A549 (cell line): ENCODE results near the gene TP53I3. TPM values are rescaled to one million over a fixed set of nuclear protein-coding genes. Genes with fewer than 3 reads are reported as not detected.
A peak's percentile ranks its signal among the peaks of the same experiment; 100 is the strongest.

Experiments
- ATAC-seq, 2 experiments: fragments of 200-7000 bp in 1 of 2; fragments of >200 bp in 1 of 2; cut with Nextera tagmentation in 1 of 2; cut with Tn5 transposase in 1 of 2; 3 replicates each; pipeline versions ENCODE4 v1.8.0 to v1.9.1; 2018 to 2020; ENCODE audit warnings: mild to moderate bottlenecking in 1 of 2, moderate library complexity in 1 of 2
- CTCF ChIA-PET: fragments of 300-600 bp; sonication (Branson Sonifier 250); formaldehyde crosslinking; extraction: SDS; loops from one replicate; lab custom pipeline; 2021; ENCODE audit warnings: antibody characterized with exemption, inconsistent platforms; lab: Yijun Ruan, JAX
- POLR2A ChIA-PET: fragments of 350-600 bp; formaldehyde crosslinking; extraction: SDS; loops from one replicate; lab custom pipeline; 2021; ENCODE audit warnings: antibody characterized with exemption, inconsistent platforms; lab: Yijun Ruan, JAX
- DNase-seq, 2 experiments: peaks; one replicate each; pipeline versions ENCODE4 v3.0.0 to v3.0.0-alpha.2; 2011 to 2016; ENCODE audit warnings: low read depth in 1 of 2, low spot score in 1 of 2
- FAIRE-seq: peaks from 2 replicates; lab custom pipeline; 2011; peaks lifted over from hg19 to GRCh38; lab: Jason Lieb, UNC
- H3K27ac ChIP-seq, 2 experiments: fragments of >200 bp; sonication (Bioruptor Twin); formaldehyde crosslinking; 3 replicates each; pipeline ENCODE4 v1.5.1; 2016 to 2017
- H3K4me1 ChIP-seq: fragments of >200 bp; sonication (Bioruptor Twin); formaldehyde crosslinking; 3 replicates; pipeline ENCODE4 v1.6.1; 2016
- H3K4me2 ChIP-seq: fragments of >200 bp; sonication (Bioruptor Twin); formaldehyde crosslinking; 3 replicates; pipeline ENCODE4 v1.6.1; 2016
- H3K4me3 ChIP-seq: fragments of >200 bp; sonication (Bioruptor Twin); formaldehyde crosslinking; 3 replicates; pipeline ENCODE4 v1.5.1; 2016
- H3K9me3 ChIP-seq: fragments of >200 bp; sonication (Bioruptor Twin); formaldehyde crosslinking; 3 replicates; pipeline ENCODE4 v1.6.1; 2016
- EHMT2 ChIP-seq: fragments of 200-600 bp; sonication (generic); IDR thresholded peaks from 2 replicates; pipeline ENCODE4 v1.6.1; 2016; ENCODE audit warnings: antibody characterized with exemption, low read depth, mild to moderate bottlenecking, moderate library complexity
- FOSB ChIP-seq: fragments of 250-450 bp; sonication (Bioruptor Pico); IDR thresholded peaks from 2 replicates; pipeline ENCODE4 v1.5.0; 2020; ENCODE audit warnings: mild to moderate bottlenecking, moderate library complexity
- FOXS1 ChIP-seq: fragments of 250-450 bp; sonication (Bioruptor Pico); IDR thresholded peaks from 2 replicates; pipeline ENCODE4 v1.5.0; 2020; ENCODE audit warnings: mild to moderate bottlenecking, moderate library complexity
- HOXA7 ChIP-seq: fragments of 250-450 bp; sonication (Bioruptor Pico); IDR thresholded peaks from 2 replicates; pipeline ENCODE4 v1.5.0; 2020; ENCODE audit warnings: mild to moderate bottlenecking, moderate library complexity
- HOXB5 ChIP-seq: fragments of 250-450 bp; sonication (Bioruptor Pico); IDR thresholded peaks from 2 replicates; pipeline ENCODE4 v1.5.0; 2020; ENCODE audit warnings: mild to moderate bottlenecking, moderate library complexity
- JUN ChIP-seq, 2 experiments: fragments of >200 bp; sonication (Bioruptor Twin); formaldehyde crosslinking; IDR thresholded peaks; 2 replicates in 1 of 2; 3 replicates in 1 of 2; pipeline ENCODE4 v1.6.1; 2016 to 2017
- JUNB ChIP-seq: fragments of >200 bp; sonication (Bioruptor Twin); formaldehyde crosslinking; IDR thresholded peaks from 2 replicates; pipeline ENCODE4 v1.6.1; 2016
- MYC ChIP-seq: IDR thresholded peaks from 2 replicates; pipeline ENCODE4 v1.6.1; 2012; ENCODE audit warnings: mild to moderate bottlenecking, inconsistent platforms, low read length, improper control_type of control experiment, borderline replicate concordance
- NPAS2 ChIP-seq: fragments of 250-450 bp; sonication (Bioruptor Pico); IDR thresholded peaks from 2 replicates; pipeline ENCODE4 v1.8.0; 2022; ENCODE audit warnings: mild to moderate bottlenecking, moderate library complexity, borderline replicate concordance
- PHF8 ChIP-seq: fragments of 200-600 bp; sonication (generic); IDR thresholded peaks from 2 replicates; pipeline ENCODE4 v1.6.1; 2016; ENCODE audit warnings: low read depth, mild to moderate bottlenecking, antibody characterized with exemption, moderate library complexity, borderline replicate concordance
- POLR2A ChIP-seq: IDR thresholded peaks from 2 replicates; pipeline ENCODE4 v1.6.1; 2012; ENCODE audit warnings: mild to moderate bottlenecking, low read length
- POLR2AphosphoS2 ChIP-seq: conservative IDR thresholded peaks from 2 replicates; pipeline ENCODE4 v1.6.1; 2012; ENCODE audit warnings: low read length, improper control_type of control experiment, inconsistent platforms
- RFX5 ChIP-seq: fragments of 450-650 bp; IDR thresholded peaks from 2 replicates; pipeline ENCODE4 v1.7.1; 2014; ENCODE audit warnings: antibody characterized with exemption, mild to moderate bottlenecking, moderate library complexity
- TP53 ChIP-seq: fragments of 250-450 bp; sonication (Bioruptor Pico); IDR thresholded peaks from 2 replicates; pipeline ENCODE4 v1.5.0; 2021; ENCODE audit warnings: mild to moderate bottlenecking, moderate library complexity
- WGBS: methylation state at CpG from one replicate; pipeline ENCODE4 v1.1.6; 2017; ENCODE audit errors: missing lambda C conversion rate; 5-methylcytosine and 5-hydroxymethylcytosine counted together
- polyA plus RNA-seq, 4 experiments: library from polyadenylated mRNA; depleted of rRNA in 3 of 4; stranded (reverse); fragments of >200 nt; fragmentation: RNase III in 1 of 4; extraction: RNeasy Plus Mini Kit Qiagen cat#74134 plus additional on column Dnase treatment in 1 of 4; gene quantifications; 2 replicates in 3 of 4; 3 replicates in 1 of 4; pipeline ENCODE4 v1.2.3, GENCODE V29; 2011 to 2017
- TF ChIP-seq, protein P1 (sequence below): fragments of 200-600 bp; sonication (generic); IDR thresholded peaks from 2 replicates; pipeline ENCODE4 v1.6.1; 2016; ENCODE audit warnings: antibody characterized with exemption, mild to moderate bottlenecking, moderate library complexity
- TF ChIP-seq, protein P2 (sequence below): fragments of >200 bp; sonication (Bioruptor Twin); formaldehyde crosslinking; IDR thresholded peaks from 3 replicates; pipeline ENCODE4 v1.6.1; 2016
- TF ChIP-seq, protein P3 (sequence below): fragments of 150-350 bp; IDR thresholded peaks from 2 replicates; pipeline ENCODE4 v1.6.1; 2014; ENCODE audit warnings: low read depth, mild to moderate bottlenecking, low read length
- TF ChIP-seq, protein P4 (sequence below): IDR thresholded peaks from 2 replicates; pipeline ENCODE4 v1.6.1; 2012; ENCODE audit warnings: low read depth, borderline replicate concordance
- TF ChIP-seq, protein P5 (sequence below): IDR thresholded peaks from 2 replicates; pipeline ENCODE4 v1.6.1; 2012
- TF ChIP-seq, protein P6 (sequence below): IDR thresholded peaks from 2 replicates; pipeline ENCODE4 v1.6.1; 2012

Gene TP53I3
- polyA plus RNA-seq, 2 of the 4 experiments (the other 2 are of a cell fraction) = 93.7 to 173 TPM

DNA sequence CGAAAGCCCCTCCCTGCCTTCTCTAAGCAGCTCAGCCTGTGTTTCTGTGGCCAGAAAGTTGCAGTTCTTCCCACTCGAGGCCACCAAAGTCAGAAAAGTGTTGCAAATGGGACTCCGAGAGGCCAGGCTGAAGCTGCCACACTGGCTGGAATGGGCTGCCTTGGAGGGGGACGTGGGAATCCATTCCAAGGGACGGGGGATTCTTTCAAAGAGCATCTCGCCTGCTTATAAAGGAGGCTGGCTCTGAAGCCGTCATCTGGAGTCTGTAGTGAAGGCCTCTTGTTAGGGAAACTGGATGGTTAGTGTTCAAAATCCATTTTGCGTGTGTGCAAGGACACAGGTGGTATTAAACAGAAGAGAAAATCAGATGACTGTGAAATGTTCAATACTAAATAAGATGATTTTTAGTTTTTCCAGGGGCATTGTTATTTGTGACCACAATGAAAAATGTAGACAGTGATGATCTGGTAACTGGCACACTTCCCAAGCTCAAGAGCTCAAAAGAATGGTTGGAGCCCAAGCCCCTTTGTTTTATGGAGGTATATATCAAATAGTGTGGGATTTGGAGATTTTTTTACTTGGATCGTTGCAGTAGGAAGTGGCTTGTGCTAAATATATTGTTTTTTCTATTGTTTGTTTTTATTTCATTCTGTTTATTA is 39.4 kb upstream of the TP53I3 start:
- Histone ChIP-seq H3K27ac (peak overlapping the region; percentile 94 to 95), H3K4me2 (peak overlapping the region; percentile 90), H3K4me1 (peaks cover 18% of the 10 kb centered on the region; the same call in 2 of the 3 replicates), H3K9me3 (no peaks in the 10 kb centered on the region), H3K4me3 (peak overlapping the region; percentile 72)
- ChIA-PET POLR2A (interaction anchor here (0.6 to 4.1 kb wide), 6 partner anchors 13 to 197 kb away, joined by 3 to 78 read pairs (median 4); partner anchors contain the start of genes ATAD2B, SF3B6 and TP53I3), CTCF (interaction anchor here (0.6 to 8.3 kb wide), 7 partner anchors 13 to 197 kb away, joined by 3 to 75 read pairs (median 3); partner anchors contain the start of genes ATAD2B and TP53I3)
- peak; percentile 40 to 46; a peak in 5 of 6 replicates for ATAC-seq
- WGBS = 13% methylated on average over 9 of the region's 9 CpGs
- no peak for FAIRE-seq
- DNase-seq = peak in 1 of 2 experiments; percentile 64
- TF ChIP-seq, protein P1, sequence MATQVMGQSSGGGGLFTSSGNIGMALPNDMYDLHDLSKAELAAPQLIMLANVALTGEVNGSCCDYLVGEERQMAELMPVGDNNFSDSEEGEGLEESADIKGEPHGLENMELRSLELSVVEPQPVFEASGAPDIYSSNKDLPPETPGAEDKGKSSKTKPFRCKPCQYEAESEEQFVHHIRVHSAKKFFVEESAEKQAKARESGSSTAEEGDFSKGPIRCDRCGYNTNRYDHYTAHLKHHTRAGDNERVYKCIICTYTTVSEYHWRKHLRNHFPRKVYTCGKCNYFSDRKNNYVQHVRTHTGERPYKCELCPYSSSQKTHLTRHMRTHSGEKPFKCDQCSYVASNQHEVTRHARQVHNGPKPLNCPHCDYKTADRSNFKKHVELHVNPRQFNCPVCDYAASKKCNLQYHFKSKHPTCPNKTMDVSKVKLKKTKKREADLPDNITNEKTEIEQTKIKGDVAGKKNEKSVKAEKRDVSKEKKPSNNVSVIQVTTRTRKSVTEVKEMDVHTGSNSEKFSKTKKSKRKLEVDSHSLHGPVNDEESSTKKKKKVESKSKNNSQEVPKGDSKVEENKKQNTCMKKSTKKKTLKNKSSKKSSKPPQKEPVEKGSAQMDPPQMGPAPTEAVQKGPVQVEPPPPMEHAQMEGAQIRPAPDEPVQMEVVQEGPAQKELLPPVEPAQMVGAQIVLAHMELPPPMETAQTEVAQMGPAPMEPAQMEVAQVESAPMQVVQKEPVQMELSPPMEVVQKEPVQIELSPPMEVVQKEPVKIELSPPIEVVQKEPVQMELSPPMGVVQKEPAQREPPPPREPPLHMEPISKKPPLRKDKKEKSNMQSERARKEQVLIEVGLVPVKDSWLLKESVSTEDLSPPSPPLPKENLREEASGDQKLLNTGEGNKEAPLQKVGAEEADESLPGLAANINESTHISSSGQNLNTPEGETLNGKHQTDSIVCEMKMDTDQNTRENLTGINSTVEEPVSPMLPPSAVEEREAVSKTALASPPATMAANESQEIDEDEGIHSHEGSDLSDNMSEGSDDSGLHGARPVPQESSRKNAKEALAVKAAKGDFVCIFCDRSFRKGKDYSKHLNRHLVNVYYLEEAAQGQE = 0 out of 2 replicates have a peak, but pooled peaks have one; percentile 17
- TF ChIP-seq, protein P2, sequence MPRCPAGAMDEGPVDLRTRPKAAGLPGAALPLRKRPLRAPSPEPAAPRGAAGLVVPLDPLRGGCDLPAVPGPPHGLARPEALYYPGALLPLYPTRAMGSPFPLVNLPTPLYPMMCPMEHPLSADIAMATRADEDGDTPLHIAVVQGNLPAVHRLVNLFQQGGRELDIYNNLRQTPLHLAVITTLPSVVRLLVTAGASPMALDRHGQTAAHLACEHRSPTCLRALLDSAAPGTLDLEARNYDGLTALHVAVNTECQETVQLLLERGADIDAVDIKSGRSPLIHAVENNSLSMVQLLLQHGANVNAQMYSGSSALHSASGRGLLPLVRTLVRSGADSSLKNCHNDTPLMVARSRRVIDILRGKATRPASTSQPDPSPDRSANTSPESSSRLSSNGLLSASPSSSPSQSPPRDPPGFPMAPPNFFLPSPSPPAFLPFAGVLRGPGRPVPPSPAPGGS = no peak
- TF ChIP-seq, protein P3, sequence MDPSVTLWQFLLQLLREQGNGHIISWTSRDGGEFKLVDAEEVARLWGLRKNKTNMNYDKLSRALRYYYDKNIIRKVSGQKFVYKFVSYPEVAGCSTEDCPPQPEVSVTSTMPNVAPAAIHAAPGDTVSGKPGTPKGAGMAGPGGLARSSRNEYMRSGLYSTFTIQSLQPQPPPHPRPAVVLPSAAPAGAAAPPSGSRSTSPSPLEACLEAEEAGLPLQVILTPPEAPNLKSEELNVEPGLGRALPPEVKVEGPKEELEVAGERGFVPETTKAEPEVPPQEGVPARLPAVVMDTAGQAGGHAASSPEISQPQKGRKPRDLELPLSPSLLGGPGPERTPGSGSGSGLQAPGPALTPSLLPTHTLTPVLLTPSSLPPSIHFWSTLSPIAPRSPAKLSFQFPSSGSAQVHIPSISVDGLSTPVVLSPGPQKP = no peak
- TF ChIP-seq JUNB (no peak), HOXB5 (CRISPR knock-in tag) (no peak), FOXS1 (CRISPR knock-in tag) (no peak), PHF8 (no peak), TP53 (CRISPR knock-in tag) (no peak), RFX5 (no peak), HOXA7 (no peak), POLR2AphosphoS2 (no peak; the same call in 1 of the 2 replicates), MYC (no peak)
- TF ChIP-seq, protein P4, sequence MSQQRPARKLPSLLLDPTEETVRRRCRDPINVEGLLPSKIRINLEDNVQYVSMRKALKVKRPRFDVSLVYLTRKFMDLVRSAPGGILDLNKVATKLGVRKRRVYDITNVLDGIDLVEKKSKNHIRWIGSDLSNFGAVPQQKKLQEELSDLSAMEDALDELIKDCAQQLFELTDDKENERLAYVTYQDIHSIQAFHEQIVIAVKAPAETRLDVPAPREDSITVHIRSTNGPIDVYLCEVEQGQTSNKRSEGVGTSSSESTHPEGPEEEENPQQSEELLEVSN = 0 out of 2 replicates have a peak, but pooled peaks have one; percentile 4

DNA sequence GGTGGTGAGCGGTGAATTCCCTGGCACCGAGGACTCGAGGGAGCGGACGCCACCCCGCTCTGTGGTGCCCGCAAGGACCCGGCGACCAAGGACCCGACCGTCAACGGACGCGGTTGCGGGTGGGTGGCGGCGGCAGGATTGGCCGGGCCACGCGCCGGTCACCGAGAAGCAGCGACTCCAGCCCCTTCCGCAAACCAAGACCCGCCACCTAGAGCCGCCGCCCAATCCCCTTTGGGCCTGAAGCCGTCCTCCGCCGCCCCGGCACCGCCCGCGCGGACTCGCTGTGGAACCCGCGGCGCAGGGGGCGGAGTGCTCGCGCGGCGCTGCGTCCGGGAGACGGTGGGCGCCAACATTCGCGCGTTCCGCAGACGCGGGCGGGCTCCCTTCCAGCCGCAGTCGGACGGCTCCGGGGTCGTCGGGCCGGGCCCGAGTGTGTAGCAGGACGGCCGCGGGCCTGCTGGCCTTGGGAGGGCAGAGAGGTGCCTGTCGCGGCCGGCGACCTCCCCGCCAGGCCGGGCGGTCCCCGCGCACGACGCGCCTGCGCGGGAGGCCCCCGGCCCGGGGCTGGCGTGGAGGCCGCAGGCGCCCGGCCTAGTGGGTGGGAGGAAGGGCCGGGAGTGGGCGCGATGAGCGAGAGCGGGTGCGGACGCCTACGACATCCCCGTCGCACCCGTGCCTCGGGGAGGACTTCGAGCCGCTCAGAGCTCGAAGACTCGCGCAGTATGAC is 38.7 kb upstream of the TP53I3 start, which contains the start of the genes FAM228B and PFN4:
FAM228B (plus strand) TSS at position 275 of the 727 bp plus-strand sequence. CDS start 893 bp downstream, outside the sequence.
PFN4 (minus strand) TSS at position 140 of the 727 bp plus-strand sequence. CDS start 799 bp downstream, outside the sequence.
- peak; percentile 89 to 91 for DNase-seq
- WGBS = under 1% methylated on average over 42 of the region's 103 CpGs
- Histone ChIP-seq H3K27ac (peak within 1 kb of the TSS; percentile 94 to 95), H3K4me1 (peaks cover 21% of the 10 kb centered on the region; the same call in 2 of the 3 replicates), H3K9me3 (no peaks in the 10 kb centered on the region), H3K4me3 (peak within 1 kb of the TSS; percentile 72), H3K4me2 (peak within 1 kb of the TSS; percentile 90)
- CTCF ChIA-PET = interaction anchor here (0.9 to 8.3 kb wide), 6 partner anchors 12 to 196 kb away, joined by 3 to 75 read pairs (median 4); partner anchors contain the start of genes ATAD2B and TP53I3
- POLR2A ChIA-PET = interaction anchor here (0.7 to 4.1 kb wide), 8 partner anchors 12 to 197 kb away, joined by 3 to 78 read pairs (median 5); partner anchors contain the start of genes ATAD2B, SF3B6 and TP53I3
- ATAC-seq = peak; percentile 95 to 98
- no peak for FAIRE-seq
- TF ChIP-seq, protein P4 = peak; percentile 80
- TF ChIP-seq, protein P2 = peak; percentile 97
- TF ChIP-seq, protein P5, sequence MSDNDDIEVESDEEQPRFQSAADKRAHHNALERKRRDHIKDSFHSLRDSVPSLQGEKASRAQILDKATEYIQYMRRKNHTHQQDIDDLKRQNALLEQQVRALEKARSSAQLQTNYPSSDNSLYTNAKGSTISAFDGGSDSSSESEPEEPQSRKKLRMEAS = peak; percentile 60
- TF ChIP-seq FOSB (CRISPR knock-in tag) = no peak
- no peak for TF ChIP-seq EHMT2
- no peak for TF ChIP-seq RFX5
- peak; percentile 42; the same call in 1 of the 2 replicates for TF ChIP-seq NPAS2 (CRISPR knock-in tag)
- peak; percentile 55 for TF ChIP-seq POLR2A
- TF ChIP-seq PHF8 = peak; percentile 96
- TF ChIP-seq JUN (IDR thresholded peaks at IDR 0.05) = peak; percentile 91 to 99
- TF ChIP-seq HOXB5 (CRISPR knock-in tag) = 0 out of 2 replicates have a peak, but pooled peaks have one; percentile 28
- TF ChIP-seq, protein P6, sequence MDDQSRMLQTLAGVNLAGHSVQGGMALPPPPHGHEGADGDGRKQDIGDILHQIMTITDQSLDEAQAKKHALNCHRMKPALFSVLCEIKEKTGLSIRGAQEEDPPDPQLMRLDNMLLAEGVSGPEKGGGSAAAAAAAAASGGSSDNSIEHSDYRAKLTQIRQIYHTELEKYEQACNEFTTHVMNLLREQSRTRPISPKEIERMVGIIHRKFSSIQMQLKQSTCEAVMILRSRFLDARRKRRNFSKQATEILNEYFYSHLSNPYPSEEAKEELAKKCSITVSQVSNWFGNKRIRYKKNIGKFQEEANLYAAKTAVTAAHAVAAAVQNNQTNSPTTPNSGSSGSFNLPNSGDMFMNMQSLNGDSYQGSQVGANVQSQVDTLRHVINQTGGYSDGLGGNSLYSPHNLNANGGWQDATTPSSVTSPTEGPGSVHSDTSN = peak; percentile 91
